HG02759 (cell line): ENCODE data around the gene SLIT3.
A peak's percentile ranks its signal among the peaks of the same experiment; 100 is the strongest.

Experiments used
- ATAC-seq: cut with Tn5 transposase; IDR thresholded peaks from one replicate; pipeline ENCODE4 v1.9.1; 2021; ENCODE audit warnings: mild to moderate bottlenecking, moderate library complexity; ENCODE audit not compliant: unreplicated experiment

Gene SLIT3

GRCh38 chr5:168908207-168908606, 392.7 kb downstream of the SLIT3 start:
- ATAC-seq = no peak

- no peak for ATAC-seq
These were observed 397.9 kb downstream of the SLIT3 start for GRCh38 chr5:168903061-168903460.

- ATAC-seq = no peak
These were observed 401.3 kb downstream of the SLIT3 start for GRCh38 chr5:168899673-168900072.

- ATAC-seq = no peak
These were observed 401.7 kb downstream of the SLIT3 start for GRCh38 chr5:168899264-168899663.

GRCh38 chr5:168898247-168898911, 402.6 kb downstream of the SLIT3 start:
- ATAC-seq = no peak

- no peak for ATAC-seq
These were observed 403.4 kb downstream of the SLIT3 start for GRCh38 chr5:168897387-168898122.

GRCh38 chr5:168895295-168896071, 405.5 kb downstream of the SLIT3 start:
- no peak for ATAC-seq

GRCh38 chr5:168893283-168893682, 407.7 kb downstream of the SLIT3 start:
- ATAC-seq = no peak

- ATAC-seq = no peak
These were observed 408.2 kb downstream of the SLIT3 start for GRCh38 chr5:168892618-168893186.

- ATAC-seq = no peak
These were observed 409.8 kb downstream of the SLIT3 start for GRCh38 chr5:168890816-168891812.

GRCh38 chr5:168889039-168889438, 411.9 kb downstream of the SLIT3 start:
- no peak for ATAC-seq

- no peak for ATAC-seq
These were observed 413.0 kb downstream of the SLIT3 start for GRCh38 chr5:168887931-168888330.

GRCh38 chr5:168886157-168886556, 414.8 kb downstream of the SLIT3 start:
- no peak for ATAC-seq

- ATAC-seq = no peak
These were observed 415.4 kb downstream of the SLIT3 start for GRCh38 chr5:168885324-168886120.

GRCh38 chr5:168883991-168884390, 416.9 kb downstream of the SLIT3 start:
- ATAC-seq = no peak

- ATAC-seq = no peak
These were observed 417.6 kb downstream of the SLIT3 start for GRCh38 chr5:168883281-168883741.

GRCh38 chr5:168882283-168882682, 418.7 kb downstream of the SLIT3 start:
- no peak for ATAC-seq

- no peak for ATAC-seq
These were observed 419.4 kb downstream of the SLIT3 start for GRCh38 chr5:168881427-168882149.

- ATAC-seq = peak; percentile 91
These were observed 421.0 kb downstream of the SLIT3 start for GRCh38 chr5:168879929-168880328.
